C4-2B (cell line): Measurements from ENCODE around the gene DNAJC15.

ENCODE experiments used
- H3K27ac ChIP-seq: fragments of 450-650 bp; 2 replicates; pipeline ENCODE4 v1.5.1; 2017
- ZFX ChIP-seq: fragments of 450-650 bp; IDR thresholded peaks from 2 replicates; pipeline ENCODE4 v1.6.1; 2017
- TF ChIP-seq, protein P1 (sequence below): fragments of 450-650 bp; conservative IDR thresholded peaks from 2 replicates; pipeline ENCODE4 v1.5.1; 2017; ENCODE audit warnings: mild to moderate bottlenecking

Gene DNAJC15

DNA sequence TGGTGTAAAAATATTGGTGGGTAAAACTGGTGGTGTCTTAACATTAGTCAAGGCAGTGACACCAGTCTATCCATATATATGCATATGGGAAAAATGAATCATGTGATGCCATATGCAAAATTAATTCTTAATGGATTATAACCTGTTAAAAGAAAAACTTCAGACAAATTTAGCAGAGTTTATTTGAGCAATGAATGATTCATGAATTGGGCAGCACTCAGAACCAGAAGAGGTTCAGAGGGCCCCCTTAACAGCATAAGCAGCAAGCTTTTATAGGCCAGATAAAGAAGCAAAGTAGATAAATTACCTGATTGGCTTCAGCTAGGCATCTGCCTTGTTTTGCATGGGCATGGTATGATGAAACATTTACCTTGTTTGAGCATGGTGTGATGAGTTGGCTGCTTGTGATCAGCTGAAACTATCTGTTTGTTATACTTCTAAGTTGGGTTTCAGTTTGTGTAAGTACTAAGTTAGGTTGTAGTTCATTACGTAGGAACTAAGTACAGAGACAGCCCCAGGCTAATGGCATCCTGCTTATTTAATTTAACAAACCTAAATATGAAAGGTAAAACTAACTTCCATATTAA, 66.6 kb downstream of the DNAJC15 start:
- TF ChIP-seq, protein P1, sequence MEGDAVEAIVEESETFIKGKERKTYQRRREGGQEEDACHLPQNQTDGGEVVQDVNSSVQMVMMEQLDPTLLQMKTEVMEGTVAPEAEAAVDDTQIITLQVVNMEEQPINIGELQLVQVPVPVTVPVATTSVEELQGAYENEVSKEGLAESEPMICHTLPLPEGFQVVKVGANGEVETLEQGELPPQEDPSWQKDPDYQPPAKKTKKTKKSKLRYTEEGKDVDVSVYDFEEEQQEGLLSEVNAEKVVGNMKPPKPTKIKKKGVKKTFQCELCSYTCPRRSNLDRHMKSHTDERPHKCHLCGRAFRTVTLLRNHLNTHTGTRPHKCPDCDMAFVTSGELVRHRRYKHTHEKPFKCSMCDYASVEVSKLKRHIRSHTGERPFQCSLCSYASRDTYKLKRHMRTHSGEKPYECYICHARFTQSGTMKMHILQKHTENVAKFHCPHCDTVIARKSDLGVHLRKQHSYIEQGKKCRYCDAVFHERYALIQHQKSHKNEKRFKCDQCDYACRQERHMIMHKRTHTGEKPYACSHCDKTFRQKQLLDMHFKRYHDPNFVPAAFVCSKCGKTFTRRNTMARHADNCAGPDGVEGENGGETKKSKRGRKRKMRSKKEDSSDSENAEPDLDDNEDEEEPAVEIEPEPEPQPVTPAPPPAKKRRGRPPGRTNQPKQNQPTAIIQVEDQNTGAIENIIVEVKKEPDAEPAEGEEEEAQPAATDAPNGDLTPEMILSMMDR, result no peak
- TF ChIP-seq ZFX, result no peak
- H3K27ac ChIP-seq, result no peak overlapping the region

DNA sequence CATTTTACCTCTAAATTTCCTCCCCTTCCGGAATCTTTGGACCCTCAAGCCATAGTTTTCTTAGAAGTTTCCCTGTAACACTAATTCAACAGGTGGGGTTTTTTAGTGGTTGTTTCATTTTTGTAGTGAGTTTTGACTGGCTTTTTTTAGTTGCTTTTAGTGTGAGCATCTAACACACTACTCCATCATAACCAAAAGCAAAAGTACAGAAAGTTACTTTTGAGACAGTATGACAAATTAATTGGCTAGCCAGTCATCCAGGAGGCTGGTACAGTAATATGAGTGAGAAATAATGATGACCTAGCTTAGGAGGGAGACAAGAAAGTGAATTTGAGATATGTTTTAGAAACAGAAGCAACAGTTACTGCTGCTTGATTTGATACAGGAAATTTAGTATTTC, 71.5 kb downstream of the DNAJC15 start:
- TF ChIP-seq ZFX, result no peak
- TF ChIP-seq, protein P1, result no peak
- no peak overlapping the region for H3K27ac ChIP-seq

DNA sequence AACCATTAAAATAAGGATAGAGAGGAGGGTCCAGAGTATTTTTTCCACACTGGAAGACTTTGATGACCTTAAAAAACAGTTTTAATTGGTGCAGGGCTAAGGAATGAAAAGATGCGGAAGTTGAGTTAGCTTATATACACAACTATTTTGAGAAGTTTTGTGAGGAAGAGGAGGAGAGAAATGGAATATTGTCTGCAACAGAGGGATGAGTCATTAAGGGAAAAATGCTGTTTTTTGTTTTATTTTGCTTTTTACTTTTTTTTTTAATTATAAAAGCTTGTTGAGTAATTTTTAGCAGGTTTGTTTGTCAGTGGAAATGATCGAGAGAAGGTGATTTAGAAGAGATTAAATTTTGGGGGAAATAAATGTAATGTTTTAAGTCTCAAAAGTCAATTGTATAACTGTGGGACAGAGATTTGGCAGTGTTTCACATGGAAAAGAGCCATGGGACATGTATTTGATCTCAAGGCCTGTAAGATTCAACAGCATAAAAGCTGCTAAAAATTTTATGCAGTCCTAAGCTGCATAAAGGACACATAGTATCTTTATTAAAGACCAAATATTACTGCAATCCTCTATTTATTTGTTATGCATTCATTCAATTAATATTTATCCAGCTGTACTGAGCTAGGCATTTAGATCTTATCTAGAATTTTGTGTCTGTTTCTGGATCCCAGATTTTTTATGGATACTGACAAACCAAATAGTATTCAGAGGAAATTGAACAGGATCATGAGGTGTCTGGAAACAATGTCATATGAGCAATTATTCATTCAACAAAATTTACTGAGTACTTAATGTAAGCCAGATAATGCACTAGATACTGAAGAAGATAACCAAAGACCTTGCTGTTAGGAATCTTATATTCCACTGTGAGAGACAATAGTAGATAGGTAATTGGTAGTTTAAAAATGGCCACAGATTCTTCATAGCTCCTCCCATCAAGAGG, 72.7 kb downstream of the DNAJC15 start:
- TF ChIP-seq, protein P1, result no peak
- TF ChIP-seq ZFX, result no peak
- no peak overlapping the region for H3K27ac ChIP-seq

DNA sequence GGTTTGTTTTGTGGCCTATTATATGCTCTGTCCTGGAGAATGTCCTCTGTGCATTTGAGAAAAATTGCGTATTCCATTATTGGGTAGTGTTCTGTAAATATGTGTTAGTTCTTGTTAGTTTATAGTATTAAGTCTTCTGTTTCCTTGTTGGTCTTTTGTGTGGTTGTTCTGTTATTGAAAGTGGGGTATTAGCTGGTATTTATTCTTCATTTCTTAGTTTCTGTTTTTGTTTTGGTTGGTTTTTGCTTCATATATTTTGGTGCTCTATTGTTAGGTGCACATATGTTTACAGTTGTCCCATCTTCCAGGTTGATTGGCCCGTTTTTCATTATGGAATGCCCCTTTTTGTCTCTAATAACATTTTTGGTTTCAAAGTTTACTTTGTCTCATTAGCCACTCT, 77.3 kb downstream of the DNAJC15 start:
- TF ChIP-seq, protein P1, result no peak
- H3K27ac ChIP-seq, result no peak overlapping the region

DNA sequence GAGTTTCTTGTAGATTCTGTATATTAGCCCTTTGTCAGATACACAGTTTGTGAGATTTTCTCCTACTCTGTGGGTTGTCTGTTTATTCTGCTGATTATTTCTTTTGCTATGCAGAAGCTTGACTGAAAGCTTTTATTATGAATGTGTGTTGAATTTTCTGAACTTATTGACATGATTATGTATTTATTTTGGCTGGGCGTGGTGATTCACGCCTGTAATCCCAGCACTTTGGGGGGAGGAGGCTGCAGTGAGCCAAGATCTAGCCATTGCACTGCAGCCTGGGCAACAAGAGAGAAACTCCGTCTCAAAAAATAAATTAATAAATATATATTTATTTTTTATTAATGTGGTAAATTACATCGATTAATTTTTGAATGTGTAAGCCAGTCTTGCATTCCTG, 78.9 kb downstream of the DNAJC15 start:
- no peak overlapping the region for H3K27ac ChIP-seq
- TF ChIP-seq, protein P1, result no peak
- TF ChIP-seq ZFX, result no peak

DNA sequence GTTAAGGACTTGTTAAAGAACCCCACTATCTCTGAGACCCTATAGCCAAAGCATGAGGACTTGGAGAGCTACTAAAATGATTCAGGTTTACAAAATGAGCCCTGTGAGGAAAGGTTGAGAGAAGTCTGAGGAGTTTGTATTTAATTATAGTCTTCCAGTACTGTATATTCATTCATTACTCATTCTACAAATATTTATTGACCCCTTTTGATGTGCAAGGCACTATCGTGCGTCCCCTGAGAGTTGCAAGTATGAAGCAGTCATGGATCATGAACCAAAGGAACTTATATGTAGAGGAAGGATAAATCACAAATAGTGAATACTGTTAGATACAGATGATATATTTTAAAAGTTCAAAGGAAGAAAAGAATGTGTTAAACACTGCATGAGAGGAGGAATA, 84.4 kb downstream of the DNAJC15 start:
- no peak for TF ChIP-seq ZFX
- TF ChIP-seq, protein P1, result no peak

DNA sequence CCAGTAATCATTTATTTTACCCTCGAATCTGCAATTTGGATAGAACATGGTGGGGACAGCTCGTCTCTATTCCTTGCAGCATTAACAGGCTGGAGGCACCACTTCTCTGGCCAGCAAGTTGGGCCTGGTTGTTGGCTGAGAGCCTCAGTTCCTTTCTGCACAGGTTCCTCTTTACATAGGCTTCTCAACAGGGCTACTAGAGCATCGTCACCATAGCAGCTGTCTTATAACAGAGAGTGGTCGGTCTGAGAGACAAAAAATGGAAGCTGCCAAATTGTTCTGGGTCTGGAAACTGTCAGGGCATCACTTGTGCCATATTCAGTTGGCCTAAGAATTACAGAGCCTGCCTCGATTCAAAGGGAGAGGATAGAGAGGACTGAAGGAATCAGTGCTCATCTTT, 86.7 kb downstream of the DNAJC15 start:
- no peak overlapping the region for H3K27ac ChIP-seq
- TF ChIP-seq ZFX, result no peak
- TF ChIP-seq, protein P1, result no peak

More for the DNA sequence above, 84.4 kb downstream of the DNAJC15 start:
- H3K27ac ChIP-seq, result no peak overlapping the region
